AG09319 (cell line): ENCODE data around the gene ZNF235.

Experiments
- DNase-seq: peaks from one replicate; pipeline ENCODE4 v3.0.0-alpha.2; 2010; ENCODE audit warnings: low read depth; ENCODE audit errors: extremely low read depth
- CTCF ChIP-seq: IDR thresholded peaks from 2 replicates; pipeline ENCODE4 v1.5.1; 2011; ENCODE audit warnings: low read depth, mild to moderate bottlenecking, inconsistent platforms, low read length, moderate library complexity

Gene ZNF235

DNA sequence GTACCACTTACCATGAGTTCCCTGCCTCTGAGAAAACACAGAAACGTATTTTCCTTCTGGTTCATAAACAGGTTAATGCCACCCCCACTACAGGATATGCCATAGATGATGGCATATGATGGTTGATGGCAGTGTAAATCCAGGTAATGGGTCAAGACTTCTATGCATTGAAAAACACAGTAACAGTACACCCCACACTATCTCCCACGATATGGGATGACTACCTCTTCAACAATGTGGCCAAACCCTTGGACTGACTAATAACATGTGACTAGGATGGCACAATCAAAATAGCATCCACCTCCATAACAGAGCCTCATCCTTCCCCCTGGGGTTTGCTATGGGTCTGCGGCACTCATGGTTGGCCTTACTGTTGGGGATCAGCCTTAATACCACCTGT is 22.0 kb downstream of the ZNF235 start:
- TF ChIP-seq CTCF = no peak

GRCh38 chr19:44280916-44281315 is 23.9 kb downstream of the ZNF235 start:
- DNase-seq = no peak
- no peak for TF ChIP-seq CTCF

More for the DNA sequence above, 22.0 kb downstream of the ZNF235 start:
- no peak for DNase-seq

- no peak for TF ChIP-seq CTCF
- DNase-seq = no peak
Observed at GRCh38 chr19:44278181-44278690, 26.6 kb downstream of the ZNF235 start.

DNA sequence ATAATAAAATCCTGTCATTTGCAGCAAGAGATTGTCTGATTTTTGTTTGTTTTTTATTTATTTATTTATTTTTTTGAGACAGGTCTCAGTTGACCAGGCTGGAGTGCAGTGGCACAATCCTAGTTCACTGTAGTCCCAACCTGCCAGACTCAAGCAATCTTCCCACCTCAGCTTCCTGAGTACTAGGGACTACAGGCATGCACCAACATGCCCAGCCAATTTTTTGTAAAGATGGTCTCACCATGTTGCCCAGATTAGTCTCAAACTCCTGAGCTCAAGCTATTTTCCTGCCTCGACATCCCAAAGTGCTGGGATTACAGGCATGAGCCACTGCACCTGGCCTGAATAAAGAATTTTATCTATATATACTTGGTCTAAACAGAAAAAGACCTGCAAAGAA is 27.5 kb downstream of the ZNF235 start:
- no peak for TF ChIP-seq CTCF
- no peak for DNase-seq

GRCh38 chr19:44260695-44261446 is 44.0 kb downstream of the ZNF235 start:
- DNase-seq = no peak
- no peak for TF ChIP-seq CTCF

DNA sequence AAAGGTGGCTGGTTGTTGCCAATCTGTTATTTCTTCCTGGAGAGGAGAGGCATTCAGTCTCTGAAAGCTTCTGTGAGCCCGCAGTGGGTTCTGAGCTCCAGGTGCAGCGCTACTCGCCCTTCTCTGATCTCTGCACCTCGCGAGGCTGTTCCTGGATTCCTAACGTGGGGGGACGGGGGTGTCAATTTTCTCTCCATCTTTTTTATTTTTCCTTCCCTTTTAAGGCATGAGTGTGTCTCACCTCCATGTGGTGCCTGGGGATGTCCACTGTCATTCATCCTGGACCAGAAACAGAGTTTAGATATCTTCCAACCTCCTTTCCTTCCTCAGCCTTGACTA is 44.5 kb downstream of the ZNF235 start:
- no peak for TF ChIP-seq CTCF
- no peak for DNase-seq

- no peak for TF ChIP-seq CTCF
- no peak for DNase-seq
Observed at GRCh38 chr19:44258835-44259413, 45.9 kb downstream of the ZNF235 start.
